Nucleus accumbens (tissue), 56 donors: ENCODE data around the gene RUFY1.
"Not testable (repeated sequence)": the region's sequence is repeated elsewhere in the genome, so short reads cannot be mapped to it uniquely, and the experiment has no call there.

Experiments
- DNase-seq, 56 donors: peaks; one replicate each; lab custom pipeline; 2025; lab: John Stamatoyannopoulos, UW

Gene RUFY1, protein sequence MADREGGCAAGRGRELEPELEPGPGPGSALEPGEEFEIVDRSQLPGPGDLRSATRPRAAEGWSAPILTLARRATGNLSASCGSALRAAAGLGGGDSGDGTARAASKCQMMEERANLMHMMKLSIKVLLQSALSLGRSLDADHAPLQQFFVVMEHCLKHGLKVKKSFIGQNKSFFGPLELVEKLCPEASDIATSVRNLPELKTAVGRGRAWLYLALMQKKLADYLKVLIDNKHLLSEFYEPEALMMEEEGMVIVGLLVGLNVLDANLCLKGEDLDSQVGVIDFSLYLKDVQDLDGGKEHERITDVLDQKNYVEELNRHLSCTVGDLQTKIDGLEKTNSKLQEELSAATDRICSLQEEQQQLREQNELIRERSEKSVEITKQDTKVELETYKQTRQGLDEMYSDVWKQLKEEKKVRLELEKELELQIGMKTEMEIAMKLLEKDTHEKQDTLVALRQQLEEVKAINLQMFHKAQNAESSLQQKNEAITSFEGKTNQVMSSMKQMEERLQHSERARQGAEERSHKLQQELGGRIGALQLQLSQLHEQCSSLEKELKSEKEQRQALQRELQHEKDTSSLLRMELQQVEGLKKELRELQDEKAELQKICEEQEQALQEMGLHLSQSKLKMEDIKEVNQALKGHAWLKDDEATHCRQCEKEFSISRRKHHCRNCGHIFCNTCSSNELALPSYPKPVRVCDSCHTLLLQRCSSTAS

DNA sequence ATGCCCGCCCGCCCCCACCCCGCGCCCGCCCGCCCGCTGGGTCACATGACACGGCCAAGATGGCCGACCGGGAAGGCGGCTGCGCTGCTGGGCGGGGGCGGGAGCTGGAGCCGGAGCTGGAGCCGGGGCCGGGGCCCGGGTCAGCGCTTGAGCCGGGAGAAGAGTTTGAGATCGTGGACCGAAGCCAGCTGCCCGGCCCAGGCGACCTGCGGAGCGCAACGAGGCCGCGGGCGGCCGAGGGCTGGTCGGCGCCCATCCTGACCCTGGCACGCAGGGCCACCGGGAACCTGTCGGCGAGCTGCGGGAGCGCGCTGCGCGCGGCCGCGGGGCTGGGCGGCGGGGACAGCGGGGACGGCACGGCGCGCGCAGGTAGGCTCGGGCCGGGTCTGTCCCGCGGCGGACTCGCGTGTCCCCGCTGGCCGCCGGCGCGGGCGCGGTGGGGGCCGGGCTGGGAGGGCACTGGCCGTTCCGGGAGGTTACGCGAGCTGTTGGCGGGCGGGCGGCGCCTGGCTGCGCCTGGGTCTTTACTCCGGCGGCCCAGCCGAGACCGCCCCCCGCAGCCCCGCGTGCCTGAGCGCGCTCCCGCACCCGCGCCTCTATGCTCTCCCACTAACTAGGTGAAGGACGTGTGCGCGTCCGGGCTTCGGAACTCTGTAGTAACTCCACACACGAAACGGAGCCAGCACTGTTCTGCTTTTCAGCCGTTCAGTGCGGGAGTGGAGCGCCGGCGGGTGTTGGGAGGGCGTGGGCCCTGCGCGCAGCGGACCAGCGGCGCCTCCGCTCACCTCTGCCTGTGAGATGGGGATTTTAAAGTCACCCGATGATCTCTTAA, at the start of gene RUFY1:
Gene RUFY1, plus strand, starts transcription at position 44 of the 832 bp plus-strand sequence. Its CDS starts 16 bp downstream, at position 60.
- DNase-seq: peak in 54 of 56 donors; percentile 37 to 93 (median 77)

DNA sequence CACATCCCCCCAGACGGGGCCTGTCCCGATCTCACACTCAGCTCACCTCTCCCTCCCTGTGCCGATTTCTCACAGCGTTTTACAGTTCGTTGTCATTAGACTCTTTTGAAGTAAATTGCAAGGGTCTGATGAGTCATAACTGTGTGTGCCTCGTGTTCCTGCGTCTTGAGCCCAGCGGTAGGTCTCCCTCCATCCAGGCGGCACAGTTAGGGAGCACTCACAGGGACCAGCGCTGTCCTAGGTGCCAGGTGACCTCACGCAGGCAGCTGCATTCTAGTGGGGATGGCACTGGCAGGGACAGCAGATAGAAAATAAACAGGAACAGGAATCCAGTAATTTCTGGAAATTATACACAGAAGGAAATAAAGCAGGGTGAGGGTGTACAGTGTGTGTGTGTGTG, 48.4 kb upstream of the RUFY1 start:
- not testable (repeated sequence) for DNase-seq

DNA sequence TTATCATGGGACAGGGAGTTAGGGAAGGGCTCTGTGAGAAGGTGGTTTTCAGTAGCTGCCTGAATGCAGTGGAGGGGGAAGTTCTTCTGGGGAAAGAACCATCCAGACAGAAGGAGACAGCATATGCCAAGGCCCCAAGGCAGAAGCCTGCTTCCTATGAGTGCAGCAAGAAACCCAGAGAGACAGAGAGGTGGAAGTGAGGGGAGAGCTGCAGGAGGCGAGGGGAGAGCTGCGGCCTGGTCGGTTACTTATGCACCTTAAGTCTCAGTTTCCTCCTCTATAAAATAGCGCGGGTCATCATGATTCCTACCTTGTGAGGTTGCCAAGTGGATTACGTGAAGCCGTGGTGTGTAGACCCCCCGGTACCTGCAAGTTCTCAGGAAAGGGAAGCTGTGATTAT, 47.9 kb upstream of the RUFY1 start:
- not testable (repeated sequence) for DNase-seq

DNA sequence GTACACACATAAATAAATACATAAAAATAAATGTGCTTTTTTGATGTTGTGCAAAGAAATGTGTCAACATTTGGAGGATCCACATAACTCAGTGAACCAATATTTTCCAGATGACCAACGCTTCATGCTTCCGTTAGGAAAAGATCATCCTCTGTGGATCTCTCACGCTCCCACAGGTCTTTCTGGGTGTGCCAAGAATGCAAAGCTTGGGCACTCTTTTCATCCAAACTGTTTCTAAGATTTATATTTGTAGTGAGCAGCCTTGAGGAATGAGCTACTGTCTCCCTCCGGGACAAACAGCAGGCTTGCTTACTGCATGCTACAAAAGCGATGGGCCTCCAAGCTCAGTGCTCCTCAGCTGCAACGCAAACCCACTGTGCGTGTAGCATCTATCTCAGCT, 46.2 kb upstream of the RUFY1 start:
- no peak for DNase-seq

DNA sequence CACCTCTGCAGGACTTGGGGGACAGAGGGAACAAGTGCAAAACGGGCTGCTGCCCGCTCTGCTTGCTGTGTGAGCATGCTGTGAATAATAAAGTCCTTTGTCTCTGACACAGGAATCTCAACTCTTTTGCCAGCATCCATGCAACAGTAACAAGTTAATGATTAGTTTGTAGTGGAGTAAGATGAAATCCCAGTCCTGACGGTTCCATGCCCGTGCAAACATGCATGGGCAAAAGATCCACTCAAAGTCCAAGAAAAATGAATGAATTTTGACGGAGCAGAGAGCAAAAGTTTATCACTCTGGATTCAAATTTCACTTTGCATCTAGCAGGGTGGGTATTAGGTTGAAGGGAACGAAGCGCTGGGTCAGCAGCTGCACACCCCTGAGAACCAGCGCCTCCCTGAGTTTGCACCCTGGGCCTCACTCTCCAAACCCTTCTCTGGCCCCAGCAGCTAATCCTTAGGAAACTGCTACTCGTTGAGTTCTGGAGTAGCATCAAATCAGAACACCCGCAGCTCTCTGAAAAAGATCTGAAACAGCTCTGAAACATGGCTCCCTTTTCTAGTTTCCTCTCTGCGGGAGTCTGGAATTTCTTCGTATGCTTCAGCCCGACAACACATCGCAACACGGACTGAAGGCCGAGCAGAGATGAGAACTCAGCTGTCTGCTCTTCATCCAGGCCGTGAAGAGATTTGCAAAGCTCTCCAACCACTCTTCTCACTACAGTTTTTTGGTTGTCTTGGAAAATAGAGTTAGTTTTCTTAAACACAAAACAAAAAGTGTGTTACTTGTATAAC, 45.6 kb upstream of the RUFY1 start:
- DNase-seq: no peak

DNA sequence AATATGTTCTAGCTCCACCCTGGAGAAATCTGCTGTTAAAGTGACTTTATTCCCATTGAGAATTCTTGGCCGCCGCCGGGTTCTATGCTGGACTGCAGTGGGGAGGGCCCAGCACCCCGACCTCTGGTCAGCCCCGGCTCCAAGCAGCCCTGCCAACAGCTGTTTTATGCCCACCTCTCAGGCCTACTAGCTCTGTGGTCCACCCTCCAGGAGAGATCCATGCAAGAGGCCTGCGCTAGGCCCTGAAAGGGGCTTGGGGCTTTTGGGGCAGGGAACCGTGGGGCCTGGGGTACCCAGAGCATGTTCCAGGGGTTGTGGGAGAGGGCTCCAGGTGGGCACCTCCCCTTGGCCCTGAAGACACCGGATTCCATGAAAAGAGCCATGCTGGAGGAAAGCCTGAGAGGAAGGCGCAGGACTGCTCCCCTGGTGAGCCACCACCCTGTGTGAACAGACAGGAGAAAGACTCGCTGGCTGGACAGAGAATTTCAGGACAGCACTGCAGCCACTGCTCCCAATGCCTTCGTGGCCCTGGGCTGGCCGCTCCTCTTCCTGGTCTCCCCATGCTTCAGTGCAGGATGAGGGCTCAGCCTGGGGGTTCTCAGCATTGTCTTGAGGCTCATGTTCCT, 44.6 kb upstream of the RUFY1 start:
- no peak for DNase-seq

DNA sequence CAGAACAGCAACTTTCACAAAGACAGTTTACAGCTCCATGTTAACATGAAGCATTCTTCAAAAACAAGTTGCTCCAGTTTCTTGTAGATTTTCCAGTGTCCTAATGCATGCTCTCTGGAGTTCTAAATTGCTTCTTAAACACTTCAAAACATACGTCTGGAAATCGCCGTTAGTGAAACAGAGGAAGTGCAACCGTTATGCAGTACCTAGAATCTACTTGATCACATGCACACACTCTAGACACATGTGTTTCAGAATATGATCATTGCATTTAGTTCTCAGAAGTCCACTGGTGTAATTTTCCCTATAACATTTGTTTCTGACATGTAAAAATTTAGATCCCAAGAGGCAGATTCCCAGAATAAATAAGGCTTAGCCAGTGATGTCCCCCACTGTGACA, 41.1 kb upstream of the RUFY1 start:
- no peak for DNase-seq

DNA sequence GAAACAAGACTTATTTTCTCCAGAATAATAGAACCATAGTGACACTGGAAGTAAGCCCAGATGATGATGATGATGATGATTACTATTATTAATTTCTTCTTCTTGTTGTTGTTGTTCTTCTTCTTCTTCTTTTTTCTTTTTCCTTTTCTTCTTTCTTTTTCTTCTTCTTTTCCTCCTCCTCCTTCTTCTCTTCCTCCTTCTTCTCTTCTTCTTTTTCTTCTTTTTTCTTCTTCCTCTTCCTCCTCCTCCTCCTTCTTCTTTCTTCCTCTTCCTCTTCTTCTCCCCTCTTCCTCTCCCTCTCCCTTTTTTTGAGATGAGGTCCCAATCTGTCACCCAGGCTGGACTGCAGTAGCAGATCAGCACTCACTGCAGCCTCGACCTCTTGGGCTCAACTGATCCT, 40.5 kb upstream of the RUFY1 start:
- DNase-seq: no peak

DNA sequence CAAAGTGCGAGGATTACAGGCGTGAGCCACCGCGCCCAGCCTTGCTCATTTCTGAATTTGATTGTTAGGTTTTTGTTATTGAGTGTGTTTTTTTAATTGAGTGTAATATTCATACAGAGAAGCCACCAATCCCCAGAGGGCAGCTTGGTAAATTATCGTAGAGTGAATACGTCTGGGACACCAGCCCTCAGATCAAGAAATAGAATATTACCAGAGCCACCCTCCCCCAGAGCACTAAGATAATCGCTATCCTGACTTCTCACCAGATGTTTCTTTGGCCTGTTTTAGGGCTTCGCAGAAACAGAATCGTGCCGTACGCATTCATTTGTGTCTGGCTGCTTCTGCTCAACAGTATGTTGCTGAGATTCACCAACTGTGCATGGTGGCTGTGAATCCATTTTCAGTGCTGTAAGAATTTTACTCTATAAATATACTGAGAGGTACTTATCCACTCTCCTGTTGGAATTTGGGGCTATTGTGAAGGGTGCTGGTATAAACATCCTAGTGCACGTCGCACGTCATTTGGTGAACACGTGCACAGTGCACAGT, 37.8 kb upstream of the RUFY1 start:
- DNase-seq: no peak

DNA sequence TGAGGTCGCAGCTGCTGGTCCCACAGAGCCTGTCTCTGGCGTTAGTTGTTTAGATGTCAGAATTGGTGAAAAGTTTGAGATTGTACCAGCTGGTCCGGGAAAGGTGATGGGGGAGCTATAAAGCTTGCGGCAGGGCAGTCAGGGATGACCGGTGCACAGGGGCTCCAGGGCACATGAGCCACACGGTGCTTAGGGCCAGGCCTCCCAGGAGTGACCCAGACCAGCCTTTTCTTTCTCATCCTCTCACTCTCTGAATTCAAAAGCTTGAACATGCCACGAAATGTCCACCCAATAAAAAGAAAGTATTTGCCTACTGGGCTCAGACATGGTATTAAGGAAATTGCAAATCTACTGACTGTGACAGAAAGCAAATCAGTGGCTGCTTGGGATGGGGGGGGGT, 34.9 kb upstream of the RUFY1 start:
- DNase-seq: not testable (repeated sequence)

DNA sequence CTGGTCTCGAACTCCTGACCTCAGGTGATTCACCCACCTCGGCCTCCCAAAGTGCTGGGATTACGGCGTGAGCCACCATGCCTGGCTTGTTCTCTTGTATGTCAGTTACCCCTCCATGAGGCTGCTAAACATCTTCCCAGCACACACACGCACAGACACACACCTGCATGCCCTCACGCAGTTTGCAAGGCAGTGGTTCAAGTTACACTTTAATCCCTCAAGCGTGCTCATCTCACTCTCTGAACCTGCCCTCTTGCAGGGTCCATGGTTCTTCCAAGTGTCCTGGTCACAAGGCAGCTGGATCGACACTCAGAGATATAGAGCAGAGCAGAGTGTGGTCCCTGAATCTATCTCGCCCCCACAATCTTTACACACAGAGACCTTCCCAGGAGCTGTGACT, 34.1 kb upstream of the RUFY1 start:
- no peak for DNase-seq

DNA sequence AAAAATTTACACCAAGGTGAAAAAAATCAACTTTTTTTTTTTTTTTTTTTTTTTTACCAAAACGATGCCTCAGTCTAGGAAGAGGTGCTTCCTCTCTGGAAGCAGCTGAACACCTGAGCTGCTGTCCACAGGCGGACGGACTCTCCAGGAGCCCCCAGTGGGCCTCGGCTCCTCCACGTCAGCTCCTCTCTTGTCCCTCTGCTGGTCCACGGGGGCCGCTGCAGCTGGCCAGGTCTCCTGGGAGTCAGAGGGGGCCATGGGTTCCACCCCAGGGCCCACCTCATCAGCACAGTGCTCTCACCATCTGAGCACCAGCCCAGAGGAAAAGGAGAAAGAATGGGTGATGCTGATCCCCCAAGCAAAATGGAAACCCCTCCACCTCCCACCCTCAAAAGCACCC, 32.6 kb upstream of the RUFY1 start:
- not testable (repeated sequence) for DNase-seq

DNA sequence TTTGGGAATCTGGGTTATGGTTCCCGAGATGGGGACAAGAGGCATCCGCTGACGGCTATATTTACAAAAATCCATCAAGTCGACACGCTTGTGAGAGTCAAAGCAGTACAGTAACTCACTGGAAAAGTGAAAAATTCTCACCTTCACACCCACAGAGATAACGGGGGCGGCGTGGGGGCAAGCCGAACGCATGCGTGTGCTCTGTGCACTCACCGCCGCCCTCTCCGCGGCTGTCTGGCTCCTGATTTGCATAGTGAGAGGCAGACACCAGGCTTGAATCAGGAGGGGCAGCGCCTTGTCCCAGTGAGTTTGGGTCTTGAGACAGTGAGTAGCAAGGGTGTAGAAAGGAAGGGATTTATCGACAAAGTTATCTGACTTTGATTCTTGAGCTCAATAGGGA, 32.0 kb upstream of the RUFY1 start:
- DNase-seq: peak in 5 of 56 donors; percentile 5 to 55 (median 10)

DNA sequence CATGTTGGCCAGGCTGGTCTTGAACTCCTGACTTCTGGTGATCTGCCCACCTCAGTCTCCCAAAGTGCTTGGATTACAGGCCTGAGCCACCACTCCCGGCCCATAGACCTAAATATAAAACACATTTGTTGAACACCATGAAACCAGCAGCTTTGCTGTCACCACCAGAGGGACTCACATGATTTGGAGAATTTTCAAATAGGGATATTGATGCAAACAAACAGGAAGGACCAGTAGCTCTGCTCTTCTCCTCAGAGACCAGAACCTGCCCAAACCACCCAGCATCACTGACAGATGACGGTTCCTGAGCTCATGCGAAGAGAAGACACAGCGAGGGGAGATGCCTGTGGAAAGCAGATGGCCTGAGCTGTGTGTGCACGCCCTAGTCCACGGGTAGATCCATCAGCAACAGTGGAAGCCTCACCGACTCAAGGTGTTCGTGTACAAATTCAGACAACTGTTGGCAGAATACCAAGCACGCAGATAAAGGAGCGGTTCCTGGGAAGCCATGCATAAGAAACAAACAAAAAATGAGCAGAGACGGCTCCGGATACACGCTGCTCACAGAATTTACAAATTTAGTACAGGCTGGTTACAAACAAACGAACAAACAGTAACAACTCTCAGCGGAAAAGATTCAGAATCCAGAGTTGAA, 30.8 kb upstream of the RUFY1 start:
- DNase-seq: not testable (repeated sequence)

DNA sequence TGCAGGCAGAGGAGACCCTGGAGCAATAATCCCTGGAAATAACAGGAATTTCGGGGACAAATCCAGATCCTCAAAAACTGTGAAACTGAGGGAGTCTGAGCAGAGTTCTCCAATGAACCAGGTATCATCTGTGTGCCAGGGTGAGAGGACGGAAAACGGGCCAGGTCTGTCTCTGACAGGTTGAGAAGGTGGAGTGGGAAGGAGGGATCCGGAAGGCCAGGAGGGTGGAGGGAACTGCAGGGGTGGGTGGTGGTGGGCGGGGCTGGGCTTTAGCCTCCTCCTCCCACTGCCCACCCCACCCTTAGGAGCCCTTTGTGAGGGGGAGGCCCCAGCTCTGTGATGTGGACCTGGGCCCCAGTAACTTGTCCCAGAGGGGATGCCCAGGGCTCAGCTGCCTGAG, 28.2 kb upstream of the RUFY1 start:
- not testable (repeated sequence) for DNase-seq

DNA sequence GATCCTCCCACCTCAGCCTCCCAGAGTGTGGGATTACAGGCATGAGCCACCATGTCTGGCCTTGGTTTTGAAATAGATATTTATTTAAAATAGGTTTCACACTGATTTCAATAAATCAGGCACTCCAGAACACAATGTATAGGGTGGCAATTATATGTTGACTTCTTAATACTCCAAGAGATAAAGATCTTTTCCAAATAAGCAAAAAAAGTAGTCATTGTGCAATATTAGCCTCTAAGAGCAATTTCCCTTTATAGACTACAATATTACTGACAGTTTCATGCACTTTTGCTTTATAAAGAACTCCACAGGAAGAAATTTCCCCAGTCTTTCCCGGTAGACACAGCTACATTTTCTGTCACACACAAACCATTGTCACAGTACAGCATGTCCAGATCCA, 23.4 kb upstream of the RUFY1 start:
- no peak for DNase-seq

DNA sequence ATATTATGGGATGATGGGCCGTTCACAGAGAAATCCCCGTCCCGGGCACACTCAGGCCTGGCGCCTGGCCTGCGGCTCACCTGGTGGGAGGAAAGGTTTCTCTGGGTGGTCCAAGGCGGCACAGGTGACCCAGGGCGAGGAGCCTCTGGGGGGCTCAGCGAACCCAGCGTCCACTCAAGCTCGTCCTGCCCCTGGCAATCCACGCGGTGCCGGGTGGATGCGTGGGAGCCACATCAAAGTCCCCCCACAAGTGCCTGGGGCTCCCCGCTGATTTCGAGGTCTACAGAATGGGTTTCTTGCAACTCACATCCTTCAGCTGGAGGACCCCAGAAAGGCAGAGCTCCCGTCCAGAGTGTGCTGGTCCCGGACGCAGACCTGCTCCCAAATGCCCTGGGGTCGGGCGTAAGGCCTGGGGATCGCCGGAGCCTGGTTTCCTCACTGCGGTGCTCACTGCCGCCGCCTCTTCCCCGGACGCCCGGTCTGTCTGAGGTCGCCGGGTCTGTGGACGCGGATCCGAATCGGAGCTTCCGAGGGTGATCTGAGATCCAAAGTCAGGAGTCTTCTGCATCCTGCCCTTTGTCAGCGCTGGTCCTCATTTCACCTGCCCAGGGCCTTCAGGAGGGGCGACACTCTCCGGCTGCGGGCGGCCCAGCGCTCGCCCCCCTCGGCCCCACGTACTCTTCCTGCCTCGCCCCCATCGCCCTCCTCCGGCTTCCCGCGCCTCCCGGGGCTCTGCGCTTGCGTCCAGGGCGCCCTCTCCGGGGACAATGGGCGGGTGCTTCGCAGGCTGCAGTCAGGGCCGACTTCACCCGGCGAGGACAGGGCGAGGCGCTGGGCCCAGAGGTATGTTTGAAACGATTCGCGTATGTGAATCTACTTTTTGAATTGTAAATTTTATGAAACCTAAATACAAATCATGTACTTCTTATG, 20.0 kb upstream of the RUFY1 start:
- DNase-seq: peak in 17 of 56 donors; percentile 2 to 56 (median 11)

DNA sequence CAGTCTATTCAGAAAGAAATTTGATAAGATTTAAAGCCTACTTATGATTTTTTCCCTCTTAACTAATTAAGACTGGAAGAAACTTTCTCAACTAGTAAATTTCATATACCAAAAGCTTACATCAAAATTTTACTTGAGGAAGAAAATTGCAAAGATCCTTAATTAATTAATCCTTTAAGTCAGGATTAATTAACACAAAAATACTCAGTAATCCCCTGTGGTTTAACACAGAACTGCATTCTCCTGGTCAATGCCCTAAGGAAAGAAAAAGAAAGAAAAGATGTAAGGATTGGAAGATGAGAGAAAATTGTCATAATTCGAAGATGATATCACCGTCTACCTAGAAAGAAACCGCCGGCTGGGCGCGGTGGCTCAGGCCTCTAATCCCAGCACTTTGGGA, 17.3 kb upstream of the RUFY1 start:
- no peak for DNase-seq
